ENCODE data around the gene PSORS1C1.

Gene PSORS1C1

DNA sequence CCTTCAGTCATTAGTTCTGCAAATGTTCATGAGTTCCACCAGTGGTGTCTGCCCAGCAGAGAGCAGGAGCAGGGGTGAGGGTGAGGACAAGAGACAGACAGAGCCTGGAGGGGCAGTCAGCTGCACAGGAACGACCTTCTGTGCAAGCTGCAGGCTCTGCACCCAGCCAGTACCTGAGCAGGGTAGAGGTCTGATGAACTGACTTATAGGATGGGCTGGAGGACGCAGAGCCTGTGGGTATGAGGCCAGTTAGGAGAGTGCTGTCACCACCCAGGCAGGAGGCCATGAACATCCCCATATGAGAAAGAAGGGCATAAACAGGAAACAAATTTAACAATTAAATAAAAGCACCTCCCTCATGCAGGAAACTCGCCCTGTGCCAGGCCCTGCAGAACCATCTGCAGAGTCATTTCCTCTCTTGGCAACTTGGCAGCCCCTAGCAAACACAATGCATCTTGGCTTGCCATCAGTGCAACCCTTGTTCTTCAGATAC is 20.2 kb upstream of the PSORS1C1 start:
- no peak for DNase-seq (ENCODE audit: low read depth in 2 of 2, low spot score in 1 of 2)

DNA sequence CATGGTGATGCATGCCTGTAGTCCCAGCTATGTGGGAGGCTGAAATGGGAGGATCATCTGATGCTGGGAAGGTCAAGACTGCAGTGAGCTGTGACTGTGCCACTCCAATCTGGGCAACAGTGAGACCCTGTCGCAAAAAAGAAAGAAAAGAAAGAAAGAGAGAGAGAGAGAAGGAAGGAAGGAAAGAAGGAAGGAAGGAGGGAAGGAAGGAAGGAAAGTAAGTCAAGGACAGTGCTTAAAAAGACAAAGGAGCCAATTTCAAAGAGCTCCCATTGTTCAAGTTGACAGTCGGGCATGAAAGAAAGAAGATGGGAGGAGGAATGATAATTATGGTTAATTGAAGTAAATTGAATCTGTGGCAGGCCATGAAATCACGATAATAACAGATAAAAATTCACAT is 18.4 kb upstream of the PSORS1C1 start:
- DNase-seq (ENCODE audit: low read depth in 2 of 2, low spot score in 1 of 2), result no peak

DNA sequence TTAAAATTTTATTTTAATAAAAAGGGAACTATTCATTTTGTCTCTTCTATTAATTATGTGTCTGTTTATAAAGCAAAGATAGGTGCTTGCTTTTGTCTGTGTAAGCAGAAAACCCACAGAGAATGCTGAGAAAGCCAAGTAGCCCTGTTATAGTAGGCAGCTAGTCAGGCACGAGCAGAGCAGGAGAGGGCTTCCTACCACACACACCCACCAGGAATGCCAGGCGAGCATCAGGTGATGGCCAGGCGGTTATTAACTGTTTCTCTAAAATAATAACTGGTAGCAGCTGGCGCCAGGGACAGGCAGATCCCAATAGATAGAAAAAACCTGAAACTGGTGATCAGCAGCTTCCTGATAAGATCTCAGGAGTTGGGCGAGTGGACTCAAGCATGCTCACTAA is 17.9 kb upstream of the PSORS1C1 start:
- no peak for DNase-seq (ENCODE audit: low read depth in 2 of 2, low spot score in 1 of 2)

DNA sequence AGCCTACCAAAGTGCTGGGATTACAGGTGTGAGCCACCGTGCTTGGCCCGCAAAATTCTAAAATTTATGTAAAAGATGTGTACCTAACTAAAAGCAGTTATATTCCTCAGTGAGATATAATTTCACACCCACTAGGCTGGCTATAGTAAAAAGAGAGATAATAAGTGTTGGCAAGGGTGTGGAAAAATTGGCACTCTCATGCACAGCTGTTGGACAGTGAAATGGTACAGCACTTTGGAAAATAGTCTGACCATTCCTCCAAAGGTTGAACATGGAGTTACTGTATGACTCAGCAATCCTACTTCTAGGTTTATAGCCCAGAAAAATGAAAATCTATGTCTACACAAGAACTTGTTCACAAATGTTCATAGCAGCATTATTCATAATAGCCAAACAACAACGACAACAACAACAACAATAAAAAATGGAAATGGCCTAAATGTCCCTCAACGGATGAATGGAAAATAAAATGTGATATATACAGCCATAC is 16.1 kb upstream of the PSORS1C1 start:
- DNase-seq (ENCODE audit: low read depth in 2 of 2, low spot score in 1 of 2), result no peak

DNA sequence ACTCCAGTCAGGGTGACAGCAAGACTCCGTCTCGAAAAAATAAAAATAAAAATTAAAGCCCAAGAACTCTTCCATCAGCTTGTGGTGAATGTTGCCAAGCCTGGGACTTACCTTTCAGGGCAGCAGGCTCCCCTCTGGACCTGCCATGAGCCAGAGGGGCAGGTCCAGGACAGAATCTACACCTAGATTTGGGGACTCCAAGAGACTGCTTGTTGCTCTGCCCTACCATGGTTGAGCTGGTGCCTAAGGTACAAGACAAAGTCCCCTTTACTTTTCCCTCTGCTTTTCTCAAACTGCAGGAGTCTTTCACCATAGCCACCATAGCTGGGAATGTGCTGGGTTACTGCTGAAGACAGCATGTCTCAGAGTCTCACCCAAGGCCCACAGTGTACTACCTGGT is 11.5 kb upstream of the PSORS1C1 start:
- DNase-seq (ENCODE audit: low read depth in 2 of 2, low spot score in 1 of 2), result no peak

DNA sequence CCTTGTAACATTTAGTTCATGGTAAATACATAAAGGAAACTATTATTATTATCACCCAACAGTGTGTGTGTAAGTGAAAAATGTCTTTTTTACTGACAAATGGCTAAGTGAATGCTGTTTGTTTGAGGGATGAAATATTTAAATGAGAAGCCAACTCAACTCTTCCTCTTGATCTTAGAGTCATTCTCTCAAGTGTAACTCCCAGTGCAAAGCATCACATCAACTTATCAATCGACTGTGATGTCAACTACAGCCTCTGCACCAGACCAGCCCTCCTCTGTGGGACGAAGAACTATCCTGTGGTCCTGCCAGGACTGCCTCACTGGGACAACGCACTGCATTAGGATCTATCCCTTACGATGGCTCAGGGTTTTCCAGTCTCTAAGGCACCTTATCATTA is 7.5 kb upstream of the PSORS1C1 start:
- no peak for DNase-seq (ENCODE audit: low read depth in 2 of 2, low spot score in 1 of 2)

DNA sequence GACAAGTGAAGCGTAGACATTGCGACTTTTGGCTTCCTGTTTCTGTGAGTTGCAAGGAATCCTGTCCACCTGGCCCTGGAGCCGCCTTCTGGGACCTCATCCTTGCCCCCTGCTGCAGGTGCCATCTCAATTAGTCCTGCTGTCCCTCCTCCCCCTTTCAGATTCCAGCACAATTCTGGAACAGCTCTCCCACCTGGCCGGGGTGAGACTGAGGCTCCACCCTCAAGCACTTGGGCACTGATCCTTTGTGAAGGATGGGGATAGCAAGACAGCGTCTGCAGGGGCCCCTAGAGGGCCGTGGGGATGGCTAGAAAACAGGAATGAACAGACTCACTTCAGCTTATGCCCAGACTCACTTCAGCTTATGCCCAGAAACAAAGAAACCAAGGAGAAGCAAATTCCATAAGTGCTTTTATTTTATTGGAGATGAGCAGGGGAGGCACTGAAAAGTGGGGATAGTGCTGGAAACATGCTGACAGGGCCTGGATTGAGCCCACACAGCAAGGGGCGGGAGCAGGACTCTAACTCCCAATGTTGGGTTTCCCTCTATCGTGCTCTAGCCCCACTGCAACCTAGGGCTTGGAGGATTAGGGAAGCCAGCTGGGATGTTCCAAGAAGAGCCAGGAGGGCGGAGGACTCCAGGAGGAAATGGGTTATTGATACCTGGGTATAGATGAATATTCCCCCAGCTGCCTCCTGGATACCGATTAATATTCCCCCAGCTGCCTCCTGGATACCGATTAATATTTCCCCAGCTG is 3.6 kb upstream of the PSORS1C1 start:
- no peak for DNase-seq (ENCODE audit: low read depth in 2 of 2, low spot score in 1 of 2)

DNA sequence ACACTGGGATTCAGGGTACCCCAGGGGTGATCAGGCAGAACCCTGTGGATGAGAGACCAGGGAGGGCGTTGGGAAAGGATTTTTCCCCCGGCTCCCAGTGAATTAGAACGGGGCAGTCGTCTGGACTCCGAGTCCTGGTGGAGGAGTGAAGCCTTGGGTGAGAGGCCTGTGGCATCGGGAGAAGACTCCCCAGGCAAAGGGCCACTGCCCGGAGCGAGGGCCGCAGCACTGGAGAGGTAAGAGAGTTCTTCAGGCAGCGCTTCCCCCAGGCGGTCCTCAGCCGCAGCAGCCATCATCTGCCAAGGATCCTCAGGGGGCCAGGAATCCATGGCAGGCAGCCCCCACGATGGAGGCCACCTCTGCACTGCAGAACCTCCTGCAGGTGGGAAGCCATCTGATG is 2.9 kb upstream of the PSORS1C1 start:
- DNase-seq (ENCODE audit: low read depth in 2 of 2, low spot score in 1 of 2), result no peak

DNA sequence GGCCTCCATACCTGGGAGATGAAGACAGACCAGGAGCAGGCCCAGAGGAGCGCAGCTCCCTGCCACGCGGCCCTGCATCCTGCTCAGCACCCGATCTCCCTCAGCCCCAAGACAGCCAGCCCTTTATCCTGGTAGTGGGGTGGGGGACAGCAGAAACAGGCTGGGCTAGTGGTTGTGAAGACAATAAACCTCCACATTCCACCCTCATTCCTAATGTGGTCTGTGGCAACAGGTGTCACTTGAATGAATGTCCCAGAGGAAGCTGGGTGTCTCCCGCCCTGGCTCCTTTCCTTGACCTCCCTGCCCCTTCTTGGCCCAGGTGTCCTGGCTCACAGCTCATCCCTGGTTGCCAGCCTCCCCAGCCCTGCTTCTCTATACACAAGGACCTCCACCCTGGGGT is 2.1 kb upstream of the PSORS1C1 start, which contains the start of gene C6orf15:
Gene C6orf15 (minus strand): TSS at position 98 of the 400 bp plus-strand sequence. CDS start 20 bp downstream, at position 78.
- DNase-seq (ENCODE audit: low read depth in 2 of 2, low spot score in 1 of 2), result no peak

DNA sequence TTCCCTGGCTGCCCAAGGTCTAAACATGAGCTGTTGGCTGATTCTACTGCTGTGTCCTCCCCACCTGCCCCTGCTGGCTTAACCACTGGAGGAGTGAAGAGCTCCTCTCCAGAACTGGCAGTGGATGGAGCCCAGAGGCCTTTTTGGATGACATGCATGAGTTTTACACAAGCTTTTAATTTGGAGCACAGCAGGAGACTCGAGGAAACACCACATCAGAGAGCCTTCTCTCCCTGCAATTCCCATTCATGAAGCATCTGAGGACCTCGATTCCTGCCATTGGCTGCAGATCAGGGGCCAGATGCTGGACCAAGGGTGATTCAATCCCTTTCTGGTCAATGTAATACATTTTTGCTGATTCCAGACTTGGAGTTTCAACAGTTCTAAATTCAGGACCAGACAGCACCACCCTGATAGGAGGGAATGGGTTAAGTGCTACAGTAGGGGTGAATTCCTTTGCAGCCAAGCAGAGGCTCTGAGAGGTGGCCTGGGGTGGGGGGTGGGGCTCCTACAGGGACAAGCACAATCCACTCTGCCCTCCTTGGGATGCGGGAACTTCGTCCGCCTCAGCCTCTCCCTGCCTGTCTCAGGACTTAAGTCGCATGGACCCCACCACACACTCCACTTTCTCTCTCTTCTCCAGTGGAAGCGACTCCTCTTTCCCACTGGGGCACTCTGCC is 599 bp upstream of the PSORS1C1 start:
- DNase-seq (ENCODE audit: low read depth in 2 of 2, low spot score in 1 of 2), result no peak

DNA sequence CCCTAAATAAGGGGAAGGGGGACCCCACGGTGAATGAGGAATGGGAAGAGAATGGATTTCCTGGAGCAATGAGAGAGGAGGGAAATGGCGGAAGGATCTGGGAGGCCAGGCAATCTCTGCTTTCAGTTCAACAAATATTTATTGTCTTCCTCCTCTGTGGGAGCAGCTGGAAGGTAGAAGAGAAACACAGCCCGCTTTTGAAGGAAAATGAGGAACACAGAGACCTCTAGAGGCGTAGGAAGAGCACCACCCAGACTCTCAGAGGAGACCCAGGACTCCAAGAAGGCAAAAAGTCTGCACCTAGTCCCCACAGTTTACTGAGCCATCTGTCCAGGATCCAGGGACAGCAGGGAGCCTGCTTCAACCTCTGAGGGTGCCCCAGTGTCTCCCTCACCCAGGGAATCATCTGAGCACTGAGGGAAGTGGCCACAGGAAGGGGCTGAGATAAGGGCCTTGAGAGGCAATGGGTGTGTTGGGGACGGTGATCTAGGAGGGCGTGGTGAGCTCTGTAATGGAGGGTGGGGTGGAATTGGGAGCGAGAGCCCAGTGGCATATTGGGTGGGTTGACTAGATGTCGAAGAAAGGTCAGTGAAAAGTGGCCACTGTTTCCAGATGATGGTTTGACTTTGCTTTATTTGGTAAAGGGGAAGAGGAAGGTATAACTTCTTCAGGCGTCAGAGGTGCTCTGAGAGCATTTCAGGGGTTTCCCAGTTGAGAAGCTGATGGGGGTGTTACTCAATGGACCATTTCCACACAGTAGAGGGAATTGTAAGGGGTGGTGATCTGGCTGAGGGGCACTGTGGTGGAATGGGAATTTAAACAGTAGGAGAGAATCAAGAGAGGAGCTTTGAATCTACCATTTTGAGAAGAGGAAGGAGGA is 610 bp downstream of the PSORS1C1 start:
- no peak for DNase-seq (ENCODE audit: low read depth in 2 of 2, low spot score in 1 of 2)

DNA sequence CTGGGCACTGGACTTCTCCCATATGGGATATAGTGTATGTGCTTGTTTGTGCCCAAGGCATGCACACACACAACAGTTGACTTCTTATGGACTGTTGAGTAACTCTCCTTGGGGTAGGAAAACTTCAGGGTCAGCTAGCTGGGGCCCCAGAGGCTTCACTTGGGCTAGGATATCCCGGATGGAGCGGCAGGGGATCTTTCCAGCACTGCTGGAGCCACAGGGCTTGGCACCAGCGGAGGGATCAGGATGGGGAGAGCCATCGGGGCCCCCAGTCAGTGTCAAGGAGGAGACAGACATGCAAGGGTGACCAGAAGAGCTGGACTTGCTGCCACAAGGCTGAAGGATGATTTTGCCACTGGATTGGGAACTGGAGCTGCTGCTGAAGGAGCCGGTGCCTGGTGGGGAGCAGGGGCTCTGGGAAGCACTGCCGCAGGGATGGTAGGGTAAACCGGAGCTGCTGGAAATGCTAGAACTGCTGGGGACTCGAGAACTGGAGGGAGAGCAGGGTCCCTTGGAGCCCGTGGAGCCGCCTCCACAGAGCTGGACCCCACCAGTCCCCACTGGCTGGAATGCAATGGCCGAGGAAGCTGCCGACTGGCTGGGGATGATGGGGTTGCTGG is 1.5 kb downstream of the PSORS1C1 start:
- no peak for DNase-seq (ENCODE audit: low read depth in 2 of 2, low spot score in 1 of 2)

DNA sequence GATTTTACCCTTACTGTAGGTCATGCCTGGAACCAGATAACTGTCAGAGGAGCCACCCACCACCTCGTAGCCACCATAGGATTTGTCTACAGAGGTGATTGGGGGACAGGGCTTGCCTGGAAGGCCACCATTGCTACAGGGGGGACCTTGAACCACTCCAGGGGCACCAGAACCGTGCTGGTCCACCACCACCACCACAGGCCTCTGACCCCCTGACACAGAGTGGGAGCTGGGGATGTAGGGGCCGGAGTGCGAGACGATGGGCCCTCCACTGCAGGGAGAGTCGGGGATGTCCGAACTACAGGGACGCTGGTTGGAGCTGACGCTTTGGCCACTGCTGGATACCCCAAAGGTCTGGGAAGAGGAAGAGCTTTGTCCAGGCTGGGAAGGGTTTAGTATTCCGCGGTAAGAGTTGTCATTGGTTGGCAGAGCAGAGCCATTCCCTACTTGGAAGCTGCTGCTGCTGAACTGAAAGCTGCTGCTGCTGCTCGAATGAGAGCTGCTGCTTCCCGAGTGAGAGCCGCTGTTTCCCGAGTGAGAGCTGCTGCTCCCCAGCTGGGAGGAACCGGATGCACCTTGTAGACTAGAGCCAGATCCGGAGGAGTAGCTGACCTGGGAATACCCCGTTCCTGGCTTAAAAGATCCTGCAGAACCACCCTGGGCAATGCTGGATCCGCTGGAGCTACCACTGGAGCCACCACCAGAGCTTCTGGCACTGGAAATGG is 2.2 kb downstream of the PSORS1C1 start:
- no peak for DNase-seq (ENCODE audit: low read depth in 2 of 2, low spot score in 1 of 2)

DNA sequence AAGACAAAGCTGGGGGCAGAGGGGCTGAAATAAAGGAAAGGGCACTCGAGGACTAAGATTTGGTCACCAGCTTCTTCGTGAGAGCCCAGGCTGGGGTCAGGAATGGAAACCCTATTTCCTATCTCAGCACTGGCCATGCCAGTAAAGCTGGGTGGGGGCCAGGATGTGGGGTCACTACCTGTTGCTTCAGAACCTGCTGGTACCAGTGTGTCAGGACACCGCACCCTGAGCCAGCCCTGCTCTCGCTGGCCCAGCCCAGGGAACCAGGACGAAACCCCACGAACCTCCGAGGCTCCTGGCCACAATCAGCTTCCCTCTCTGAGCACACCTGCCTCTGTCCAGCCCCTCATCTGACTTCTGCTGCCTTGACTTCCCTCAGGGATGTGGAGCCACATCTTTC is 3.6 kb downstream of the PSORS1C1 start:
- no peak for DNase-seq (ENCODE audit: low read depth in 2 of 2, low spot score in 1 of 2)

DNA sequence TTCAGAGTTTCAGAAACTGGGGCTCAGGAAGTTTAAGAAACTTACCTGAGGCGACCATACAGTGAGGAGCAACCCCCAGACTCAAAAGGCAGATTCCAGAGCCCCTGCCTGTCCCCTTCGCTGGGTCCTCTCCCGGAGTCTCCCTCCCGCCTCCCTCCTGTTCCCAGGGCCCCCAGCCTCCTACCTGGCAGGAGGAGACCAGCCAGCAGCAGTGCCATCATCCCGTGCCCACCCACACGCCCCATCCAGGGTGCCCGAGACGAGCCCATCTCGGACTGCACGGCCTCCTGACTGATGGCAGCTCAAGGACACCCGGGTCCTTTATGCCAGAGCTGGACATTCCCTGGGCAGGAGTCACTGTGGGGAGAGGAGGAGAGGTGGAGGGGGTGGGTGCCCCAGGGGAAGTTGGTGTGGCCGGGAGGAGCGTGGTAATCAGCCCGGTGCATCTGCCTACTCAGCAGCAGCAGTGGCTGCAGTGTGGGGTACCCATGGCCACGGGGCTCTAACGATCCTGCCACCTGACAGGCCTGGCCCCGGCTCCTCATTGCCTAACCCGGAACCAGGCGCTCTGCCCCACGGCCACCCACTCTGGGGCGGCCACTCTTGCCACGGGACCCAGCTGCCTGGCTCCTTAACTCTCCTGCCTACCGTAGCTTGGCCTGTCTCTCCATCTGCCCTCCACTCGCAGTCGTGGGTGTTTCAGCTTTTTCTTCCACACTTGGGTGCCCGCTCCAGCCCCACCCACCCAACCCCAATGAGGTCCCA is 5.7 kb downstream of the PSORS1C1 start, which contains the start of gene CDSN:
Gene CDSN (minus strand): TSS at position 296 of the 765 bp plus-strand sequence. CDS start 27 bp downstream, at position 269.
- DNase-seq (ENCODE audit: low read depth in 2 of 2, low spot score in 1 of 2), result no peak

DNA sequence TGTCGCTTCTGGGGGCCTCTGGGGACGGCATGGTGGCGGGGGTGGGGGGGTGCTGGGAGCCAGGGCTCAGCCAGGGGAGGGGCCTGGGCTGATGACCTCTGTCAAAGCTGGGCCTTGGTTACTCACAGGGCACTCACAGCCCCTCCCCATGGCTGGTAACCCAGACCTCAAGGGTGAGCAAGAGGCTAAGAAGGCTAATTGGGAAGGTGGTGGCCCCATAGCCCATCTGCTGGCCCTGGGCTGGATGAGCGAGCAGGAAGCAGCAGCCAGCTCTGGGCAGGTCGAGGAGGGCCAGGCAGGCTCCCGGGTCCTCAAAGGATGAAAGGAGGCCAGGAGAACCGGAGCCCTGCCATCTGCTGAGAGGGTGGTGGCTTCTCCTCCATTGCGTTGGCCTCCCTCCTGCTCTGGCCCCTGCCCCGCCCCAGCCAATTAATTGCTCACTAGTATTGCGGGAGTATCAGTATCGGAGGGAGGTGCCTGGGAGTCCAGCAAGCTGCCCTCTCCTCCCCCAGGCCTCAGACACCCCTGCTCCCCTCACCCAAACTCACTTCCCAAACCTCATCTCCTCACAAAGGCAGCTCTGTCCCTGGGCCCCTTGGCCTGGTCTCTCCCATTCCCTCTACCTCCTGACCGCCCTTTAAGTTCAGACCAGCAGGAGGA is 6.7 kb downstream of the PSORS1C1 start:
- no peak for DNase-seq (ENCODE audit: low read depth in 2 of 2, low spot score in 1 of 2)

DNA sequence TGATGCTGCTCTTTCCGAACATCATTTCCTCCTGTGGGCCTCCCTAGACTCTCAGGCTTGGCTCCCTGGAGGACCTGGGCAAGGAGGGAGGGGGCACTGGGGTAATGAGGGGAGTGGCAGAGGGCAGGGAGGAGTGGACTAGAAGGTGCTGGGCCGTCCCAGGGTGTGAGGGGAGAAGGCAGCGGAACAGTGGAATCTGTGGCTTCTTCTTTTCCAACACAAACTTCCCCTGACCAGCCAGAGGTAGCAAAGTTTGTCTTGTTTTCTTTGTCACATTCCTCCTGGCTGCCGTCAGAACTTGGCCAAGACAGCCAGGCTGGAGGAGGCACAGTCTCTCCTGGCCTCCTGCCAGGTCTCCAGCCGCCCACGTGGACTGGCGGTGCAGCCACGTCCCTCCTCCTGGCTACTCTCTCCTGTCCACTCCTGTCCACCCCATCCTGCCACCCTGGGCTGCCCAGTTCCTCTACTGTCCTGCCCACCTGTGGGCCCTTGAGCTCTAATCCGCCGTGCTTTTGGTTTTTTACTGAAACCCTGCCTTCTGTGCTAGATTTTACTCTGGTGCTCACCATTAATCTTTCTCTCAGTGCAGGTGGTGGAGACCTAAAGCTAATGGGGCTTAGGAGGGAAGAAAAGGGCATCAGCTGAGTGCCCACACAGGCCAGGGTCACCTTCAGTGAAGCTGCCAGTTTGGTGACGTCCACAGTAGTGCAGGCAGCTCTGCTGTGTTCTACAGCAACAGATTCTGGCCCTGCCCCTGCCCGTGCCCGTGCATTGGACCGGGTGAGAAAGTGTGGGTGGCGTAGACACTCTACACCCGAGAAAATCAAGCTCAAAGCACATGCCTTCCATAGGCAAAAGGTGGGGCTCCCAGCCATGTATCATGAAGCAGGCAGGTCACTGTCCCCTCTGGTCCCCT is 8.4 kb downstream of the PSORS1C1 start:
- DNase-seq (ENCODE audit: low read depth in 2 of 2, low spot score in 1 of 2), result no peak

DNA sequence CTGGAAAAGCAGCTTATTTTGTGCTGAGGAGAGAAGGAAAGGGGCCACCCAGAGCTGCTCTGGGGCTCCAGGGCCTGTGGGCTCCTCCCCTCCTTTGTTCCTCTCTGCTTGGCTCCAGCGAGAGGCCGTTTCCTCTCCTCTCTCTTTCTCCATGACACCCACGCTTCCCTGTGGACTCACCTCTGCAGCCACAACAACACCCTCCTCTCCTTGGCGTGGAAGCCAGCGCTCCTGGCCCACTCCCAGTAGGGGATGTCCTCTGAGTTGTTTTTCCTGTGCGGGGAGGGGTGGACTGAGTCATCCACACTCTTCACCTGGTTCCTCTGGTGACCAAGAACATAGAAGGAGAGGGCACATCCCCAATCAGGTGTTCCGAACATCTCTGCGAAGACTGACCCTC is 10.6 kb downstream of the PSORS1C1 start:
- no peak for DNase-seq (ENCODE audit: low read depth in 2 of 2, low spot score in 1 of 2)
